ENCODE results near the gene ATG14. TPM values are rescaled to one million over a fixed set of nuclear protein-coding genes. Genes with fewer than 3 reads are reported as not detected.
A peak's percentile ranks its signal among the peaks of the same experiment; 100 is the strongest.

ATG14 gene
- total RNA-seq, 1 donor from 2014 or later, result 28.8 TPM

DNA sequence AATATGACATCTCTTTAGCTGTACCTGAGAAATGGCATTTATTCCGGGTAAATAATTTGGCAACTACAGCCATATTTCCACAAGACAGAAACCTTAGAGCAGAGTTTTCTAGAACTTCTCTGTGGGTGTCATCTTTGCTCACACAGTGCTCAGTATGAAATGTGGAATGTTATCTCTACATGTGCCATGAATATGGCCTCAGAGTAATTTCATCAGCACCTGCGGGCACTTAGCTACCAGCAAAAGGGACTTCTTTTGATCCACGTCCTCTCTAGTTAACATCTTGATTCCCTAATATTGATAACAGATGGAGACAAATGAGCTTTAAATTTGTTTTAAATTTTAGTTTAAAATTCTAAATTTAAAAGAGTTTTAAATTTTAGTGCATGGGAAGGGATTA lies 2.9 kb upstream of the ATG14 start:
- peaks cover 23% of the 10 kb centered on the region for H3K4me1 ChIP-seq
- H3K9ac ChIP-seq, result no peak overlapping the region
- H3K27me3 Mint-ChIP-seq (ENCODE audit: insufficient read depth, low read depth), result no peaks in the 10 kb centered on the region
- no peaks in the 10 kb centered on the region for H3K36me3 Mint-ChIP-seq
- H3K4me3 ChIP-seq, result no peak overlapping the region
- no peak for DNase-seq (ENCODE audit: low spot score)
- no peaks in the 10 kb centered on the region for H3K9me3 Mint-ChIP-seq
- H3K4me2 ChIP-seq, result no peak overlapping the region
- H3K79me2 ChIP-seq (ENCODE audit: low read depth), result peaks cover 21% of the 10 kb centered on the region
- no peaks in the 10 kb centered on the region for H3K36me3 ChIP-seq
- H3F3A ChIP-seq (ENCODE audit: low read depth), result no peaks in the 10 kb centered on the region
- no peak overlapping the region for H3K27ac ChIP-seq
- peaks cover 19% of the 10 kb centered on the region for H3K27me3 ChIP-seq
- H3K9me3 ChIP-seq (ENCODE audit: low read depth), result no peaks in the 10 kb centered on the region
- H3K27ac Mint-ChIP-seq, result no peak overlapping the region
- no peak overlapping the region for H2AFZ ChIP-seq (replicated peaks)
- TF ChIP-seq EZH2phosphoT487 (IDR thresholded peaks at IDR 0.05) (no peak), EZH2 (IDR thresholded peaks at IDR 0.05) (no peak)
- TF ChIP-seq, protein P1, sequence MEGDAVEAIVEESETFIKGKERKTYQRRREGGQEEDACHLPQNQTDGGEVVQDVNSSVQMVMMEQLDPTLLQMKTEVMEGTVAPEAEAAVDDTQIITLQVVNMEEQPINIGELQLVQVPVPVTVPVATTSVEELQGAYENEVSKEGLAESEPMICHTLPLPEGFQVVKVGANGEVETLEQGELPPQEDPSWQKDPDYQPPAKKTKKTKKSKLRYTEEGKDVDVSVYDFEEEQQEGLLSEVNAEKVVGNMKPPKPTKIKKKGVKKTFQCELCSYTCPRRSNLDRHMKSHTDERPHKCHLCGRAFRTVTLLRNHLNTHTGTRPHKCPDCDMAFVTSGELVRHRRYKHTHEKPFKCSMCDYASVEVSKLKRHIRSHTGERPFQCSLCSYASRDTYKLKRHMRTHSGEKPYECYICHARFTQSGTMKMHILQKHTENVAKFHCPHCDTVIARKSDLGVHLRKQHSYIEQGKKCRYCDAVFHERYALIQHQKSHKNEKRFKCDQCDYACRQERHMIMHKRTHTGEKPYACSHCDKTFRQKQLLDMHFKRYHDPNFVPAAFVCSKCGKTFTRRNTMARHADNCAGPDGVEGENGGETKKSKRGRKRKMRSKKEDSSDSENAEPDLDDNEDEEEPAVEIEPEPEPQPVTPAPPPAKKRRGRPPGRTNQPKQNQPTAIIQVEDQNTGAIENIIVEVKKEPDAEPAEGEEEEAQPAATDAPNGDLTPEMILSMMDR (IDR thresholded peaks at IDR 0.05), result no peak
- H3K4me1 Mint-ChIP-seq, result peaks cover 16% of the 10 kb centered on the region
- no peaks in the 10 kb centered on the region for H4K20me1 ChIP-seq (ENCODE audit: low read depth)
- no peak overlapping the region for H3K4me3 Mint-ChIP-seq

DNA sequence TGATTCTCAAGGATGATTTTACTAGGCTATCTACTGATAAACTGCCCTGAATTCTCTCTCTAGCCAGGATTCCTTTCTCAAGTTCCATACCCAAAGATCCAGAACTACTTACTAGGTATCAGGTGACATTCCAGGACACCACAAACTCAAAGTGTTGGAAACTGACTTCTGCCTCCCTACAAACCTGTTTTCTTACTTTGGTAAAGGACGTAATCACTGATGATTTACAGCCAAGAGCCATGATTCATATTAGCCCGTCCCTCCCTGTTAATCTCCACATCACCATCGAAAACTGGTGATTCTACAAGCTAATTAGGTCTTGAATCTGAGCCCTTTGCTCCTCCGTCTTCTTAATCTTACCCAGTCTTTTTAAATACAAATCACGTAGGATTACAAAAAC lies 1.0 kb upstream of the ATG14 start:
- Histone ChIP-seq H2AFZ (replicated peaks) (peak overlapping the region; percentile 63), H4K20me1 (ENCODE audit: low read depth) (no peaks in the 10 kb centered on the region), H3K79me2 (ENCODE audit: low read depth) (peaks cover 39% of the 10 kb centered on the region), H3F3A (ENCODE audit: low read depth) (no peaks in the 10 kb centered on the region), H3K9ac (no peak overlapping the region), H3K9me3 (ENCODE audit: low read depth) (no peaks in the 10 kb centered on the region), H3K4me3 (no peak overlapping the region), H3K36me3 (no peaks in the 10 kb centered on the region), H3K4me1 (peaks cover 19% of the 10 kb centered on the region), H3K27ac (no peak overlapping the region), H3K27me3 (peaks cover 19% of the 10 kb centered on the region), H3K4me2 (no peak overlapping the region)
- H3K9me3 Mint-ChIP-seq, result no peaks in the 10 kb centered on the region
- H3K4me1 Mint-ChIP-seq, result peaks cover 19% of the 10 kb centered on the region
- H3K36me3 Mint-ChIP-seq, result no peaks in the 10 kb centered on the region
- TF ChIP-seq, protein P1 (IDR thresholded peaks at IDR 0.05), result no peak
- TF ChIP-seq EZH2phosphoT487 (IDR thresholded peaks at IDR 0.05) (no peak), EZH2 (IDR thresholded peaks at IDR 0.05) (no peak)
- no peak for DNase-seq (ENCODE audit: low spot score)
- H3K27ac Mint-ChIP-seq, result no peak overlapping the region
- H3K27me3 Mint-ChIP-seq (ENCODE audit: insufficient read depth, low read depth), result no peaks in the 10 kb centered on the region
- peak overlapping the region; percentile 94 for H3K4me3 Mint-ChIP-seq

DNA sequence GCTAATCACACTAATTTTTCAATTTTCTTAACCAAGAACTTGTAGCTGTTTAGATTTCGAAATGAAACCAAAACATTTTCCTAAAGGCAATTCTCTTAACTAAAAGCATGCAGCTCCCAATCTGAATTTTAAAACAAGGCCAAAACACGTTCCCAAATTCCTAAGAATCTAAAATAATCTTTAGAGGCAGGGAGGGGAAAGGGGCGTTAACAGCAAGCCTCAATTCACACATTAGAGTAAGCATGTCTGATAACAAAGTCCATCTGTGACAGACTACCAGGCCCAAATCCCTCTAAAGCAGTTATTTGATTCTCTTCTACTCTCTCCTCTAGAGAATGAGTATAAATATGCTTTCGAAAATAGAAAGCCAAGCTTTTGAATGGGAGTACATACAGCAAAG lies 754 bp downstream of the ATG14 start:
- Histone ChIP-seq H3F3A (ENCODE audit: low read depth) (no peaks in the 10 kb centered on the region), H4K20me1 (ENCODE audit: low read depth) (no peaks in the 10 kb centered on the region), H3K9ac (peak overlapping the region; percentile 99), H3K27ac (peak overlapping the region; percentile 64), H3K9me3 (ENCODE audit: low read depth) (no peaks in the 10 kb centered on the region), H3K79me2 (ENCODE audit: low read depth) (peaks cover 55% of the 10 kb centered on the region), H3K36me3 (no peaks in the 10 kb centered on the region), H3K4me1 (peaks cover 19% of the 10 kb centered on the region), H3K4me3 (peak overlapping the region; percentile 98), H3K4me2 (peak overlapping the region; percentile 97), H3K27me3 (peaks cover 15% of the 10 kb centered on the region), H2AFZ (replicated peaks) (peak overlapping the region; percentile 98)
- Mint-ChIP-seq H3K9me3 (no peaks in the 10 kb centered on the region), H3K4me3 (peak overlapping the region; percentile 94), H3K27me3 (ENCODE audit: insufficient read depth, low read depth) (no peaks in the 10 kb centered on the region), H3K36me3 (no peaks in the 10 kb centered on the region), H3K4me1 (peaks cover 19% of the 10 kb centered on the region), H3K27ac (peak overlapping the region; percentile 64)
- DNase-seq (ENCODE audit: low spot score), result no peak
- no peak for TF ChIP-seq EZH2phosphoT487 (IDR thresholded peaks at IDR 0.05)
- TF ChIP-seq EZH2 (IDR thresholded peaks at IDR 0.05), result no peak
- TF ChIP-seq, protein P1 (IDR thresholded peaks at IDR 0.05), result no peak
